Activated CD4-positive, alpha-beta memory T cell treated with anti-CD3 and anti-CD28 coated beads, Interleukin-2, amount 10 ng/mL, durations not matched to agents 7 days and 5 days (primary cell): ENCODE data around the gene DTNB. TPM values are rescaled to one million over a fixed set of nuclear protein-coding genes. Genes with fewer than 3 reads are reported as not detected.

Source experiments
- CTCF ChIA-PET: fragments of 350-600 bp; sonication (Branson Sonifier 250); formaldehyde crosslinking; loops from one replicate; lab custom pipeline; 2021; ENCODE audit warnings: antibody characterized with exemption, inconsistent platforms; lab: Charles Lee
- POLR2A ChIA-PET: fragments of 350-600 bp; sonication (Branson Sonifier 250); formaldehyde crosslinking; loops from one replicate; lab custom pipeline; 2021; ENCODE audit warnings: antibody characterized with exemption; lab: Charles Lee
- DNase-seq: peaks from one replicate; pipeline ENCODE4 v3.0.0-alpha.2; 2020
- H3K27ac Mint-ChIP-seq: one replicate; pipeline ENCODE4 v1.8.0; 2021; ENCODE audit warnings: mild to moderate bottlenecking, mixed read lengths
- H3K27me3 Mint-ChIP-seq: one replicate; pipeline ENCODE4 v1.8.0; 2021; ENCODE audit warnings: mixed read lengths
- H3K36me3 Mint-ChIP-seq: one replicate; pipeline ENCODE4 v1.8.0; 2021; ENCODE audit warnings: low read depth, mixed read lengths
- H3K4me1 Mint-ChIP-seq: one replicate; pipeline ENCODE4 v1.8.0; 2021; ENCODE audit warnings: mixed read lengths
- H3K4me3 Mint-ChIP-seq: one replicate; pipeline ENCODE4 v1.8.0; 2021; ENCODE audit warnings: mild to moderate bottlenecking, mixed read lengths
- H3K9me3 Mint-ChIP-seq: one replicate; pipeline ENCODE4 v1.8.0; 2021; ENCODE audit warnings: mixed read lengths
- total RNA-seq, 2 experiments: library from RNA; stranded (reverse); gene quantifications; one replicate each; pipeline ENCODE4 v1.2.3, GENCODE V29; 2021

DTNB gene
- total RNA-seq, 2 experiments from 2014 or later = 27.0 to 29.8 TPM

GRCh38 chr2:25699216-25699615 lies 25.8 kb upstream of the DTNB start:
- no peak for DNase-seq
- no peaks in the 10 kb centered on the region for H3K9me3 Mint-ChIP-seq
- CTCF ChIA-PET = interaction anchor here (0.6 to 5.0 kb wide), 21 partner anchors 8 to 445 kb away, joined by 3 to 81 read pairs (median 4); partner anchors contain the start of genes ASXL2 and DTNB
- no peak overlapping the region for H3K27ac Mint-ChIP-seq
- H3K27me3 Mint-ChIP-seq = no peaks in the 10 kb centered on the region
- H3K4me1 Mint-ChIP-seq = peaks cover 4% of the 10 kb centered on the region
- H3K36me3 Mint-ChIP-seq = no peaks in the 10 kb centered on the region
- no peak overlapping the region for H3K4me3 Mint-ChIP-seq
- POLR2A ChIA-PET = interaction anchor here (0.8 to 2.4 kb wide), 5 partner anchors 9 to 92 kb away, joined by 3 to 13 read pairs (median 4); partner anchors contain the start of gene DTNB

- Mint-ChIP-seq H3K27ac (no peak overlapping the region), H3K36me3 (no peaks in the 10 kb centered on the region), H3K4me1 (peaks cover 4% of the 10 kb centered on the region), H3K27me3 (no peaks in the 10 kb centered on the region), H3K4me3 (no peak overlapping the region), H3K9me3 (no peaks in the 10 kb centered on the region)
- DNase-seq = peak; percentile 31
- ChIA-PET POLR2A (interaction anchor here (1.1 to 2.4 kb wide), 4 partner anchors 9 to 91 kb away, joined by 3 to 13 read pairs (median 8); partner anchors contain the start of gene DTNB), CTCF (interaction anchor here (0.6 to 5.0 kb wide), 16 partner anchors 10 to 446 kb away, joined by 3 to 81 read pairs (median 4); partner anchors contain the start of genes ASXL2 and DTNB)
These were observed 25.4 kb upstream of the DTNB start for GRCh38 chr2:25698752-25699151.

GRCh38 chr2:25697559-25698341 lies 24.4 kb upstream of the DTNB start:
- Mint-ChIP-seq H3K27me3 (no peaks in the 10 kb centered on the region), H3K4me1 (peaks cover 3% of the 10 kb centered on the region), H3K9me3 (no peaks in the 10 kb centered on the region), H3K27ac (no peak overlapping the region), H3K4me3 (no peak overlapping the region), H3K36me3 (no peaks in the 10 kb centered on the region)
- ChIA-PET CTCF (interaction anchor here (0.6 to 5.0 kb wide), 8 partner anchors 11 to 447 kb away, joined by 3 to 81 read pairs (median 4); no protein-coding TSS in a partner anchor), POLR2A (interaction anchor here (1.1 to 2.4 kb wide), 2 partner anchors 10 to 24 kb away, joined by 3 to 11 read pairs; partner anchors contain the start of gene DTNB)
- DNase-seq = no peak

- Mint-ChIP-seq H3K27ac (no peak overlapping the region), H3K4me3 (no peak overlapping the region), H3K4me1 (no peaks in the 10 kb centered on the region), H3K9me3 (no peaks in the 10 kb centered on the region), H3K27me3 (peaks cover 2% of the 10 kb centered on the region), H3K36me3 (no peaks in the 10 kb centered on the region)
- no peak for DNase-seq
- ChIA-PET POLR2A (no interaction called here), CTCF (interaction anchor here (1.2 kb wide), 1 partner anchor 85 kb away, joined by 5 read pairs; no protein-coding TSS in a partner anchor)
These were observed 19.5 kb upstream of the DTNB start for GRCh38 chr2:25692737-25693445.

GRCh38 chr2:25692143-25692542 lies 18.8 kb upstream of the DTNB start:
- no peaks in the 10 kb centered on the region for H3K36me3 Mint-ChIP-seq
- ChIA-PET CTCF (interaction anchor here (1.2 to 1.9 kb wide), 2 partner anchors 9 to 84 kb away, joined by 5 to 21 read pairs; no protein-coding TSS in a partner anchor), POLR2A (no interaction called here)
- no peak for DNase-seq
- H3K4me3 Mint-ChIP-seq = no peak overlapping the region
- H3K27me3 Mint-ChIP-seq = peaks cover 5% of the 10 kb centered on the region
- H3K4me1 Mint-ChIP-seq = no peaks in the 10 kb centered on the region
- H3K27ac Mint-ChIP-seq = no peak overlapping the region
- no peaks in the 10 kb centered on the region for H3K9me3 Mint-ChIP-seq

GRCh38 chr2:25690058-25690457 lies 16.7 kb upstream of the DTNB start:
- no peak overlapping the region for H3K4me3 Mint-ChIP-seq
- ChIA-PET CTCF (interaction anchor here (1.3 kb wide), 1 partner anchor 10 kb away, joined by 4 read pairs; no protein-coding TSS in a partner anchor), POLR2A (no interaction called here)
- H3K4me1 Mint-ChIP-seq = no peaks in the 10 kb centered on the region
- peaks cover 6% of the 10 kb centered on the region for H3K27me3 Mint-ChIP-seq
- H3K27ac Mint-ChIP-seq = no peak overlapping the region
- H3K36me3 Mint-ChIP-seq = no peaks in the 10 kb centered on the region
- DNase-seq = no peak
- no peaks in the 10 kb centered on the region for H3K9me3 Mint-ChIP-seq

- H3K4me3 Mint-ChIP-seq = no peak overlapping the region
- H3K4me1 Mint-ChIP-seq = no peaks in the 10 kb centered on the region
- ChIA-PET CTCF (interaction anchor here (0.7 kb wide), 1 partner anchor 125 kb away, joined by 4 read pairs; no protein-coding TSS in a partner anchor), POLR2A (no interaction called here)
- H3K9me3 Mint-ChIP-seq = no peaks in the 10 kb centered on the region
- DNase-seq = no peak
- H3K27me3 Mint-ChIP-seq = peaks cover 14% of the 10 kb centered on the region
- no peaks in the 10 kb centered on the region for H3K36me3 Mint-ChIP-seq
- no peak overlapping the region for H3K27ac Mint-ChIP-seq
These were observed 14.9 kb upstream of the DTNB start for GRCh38 chr2:25688236-25688635.

- POLR2A ChIA-PET = no interaction called here
- CTCF ChIA-PET = interaction anchor here (0.8 to 1.2 kb wide), 2 partner anchors 11 to 79 kb away, joined by 3 to 5 read pairs; no protein-coding TSS in a partner anchor
- Mint-ChIP-seq H3K27ac (no peak overlapping the region), H3K9me3 (no peaks in the 10 kb centered on the region), H3K4me1 (no peaks in the 10 kb centered on the region), H3K27me3 (peaks cover 14% of the 10 kb centered on the region), H3K4me3 (no peak overlapping the region), H3K36me3 (no peaks in the 10 kb centered on the region)
- DNase-seq = no peak
These were observed 12.4 kb upstream of the DTNB start for GRCh38 chr2:25685741-25686140.

- CTCF ChIA-PET = interaction anchor here (0.8 kb wide), 1 partner anchor 78 kb away, joined by 3 read pairs; no protein-coding TSS in a partner anchor
- no peak for DNase-seq
- POLR2A ChIA-PET = no interaction called here
These were observed 11.4 kb upstream of the DTNB start for GRCh38 chr2:25684577-25685473.

GRCh38 chr2:25682082-25682481 lies 8.7 kb upstream of the DTNB start:
- Mint-ChIP-seq H3K36me3 (no peaks in the 10 kb centered on the region), H3K4me1 (no peaks in the 10 kb centered on the region), H3K9me3 (no peaks in the 10 kb centered on the region), H3K27me3 (peaks cover 10% of the 10 kb centered on the region), H3K4me3 (no peak overlapping the region), H3K27ac (no peak overlapping the region)
- ChIA-PET CTCF (no interaction called here), POLR2A (no interaction called here)
- no peak for DNase-seq

More at GRCh38 chr2:25684577-25685473, 11.4 kb upstream of the DTNB start:
- Mint-ChIP-seq H3K4me1 (no peaks in the 10 kb centered on the region), H3K27ac (no peak overlapping the region), H3K4me3 (no peak overlapping the region), H3K36me3 (no peaks in the 10 kb centered on the region), H3K27me3 (peaks cover 13% of the 10 kb centered on the region), H3K9me3 (no peaks in the 10 kb centered on the region)

GRCh38 chr2:25677877-25678276 lies 4.5 kb upstream of the DTNB start:
- ChIA-PET POLR2A (no interaction called here), CTCF (no interaction called here)
- Mint-ChIP-seq H3K36me3 (no peaks in the 10 kb centered on the region), H3K4me3 (no peak overlapping the region), H3K4me1 (peaks cover 15% of the 10 kb centered on the region), H3K27me3 (peaks cover 15% of the 10 kb centered on the region), H3K27ac (no peak overlapping the region), H3K9me3 (no peaks in the 10 kb centered on the region)
- no peak for DNase-seq

GRCh38 chr2:25674077-25674362 lies 643 bp upstream of the DTNB start:
- ChIA-PET CTCF (interaction anchor here (1.2 to 2.1 kb wide), 4 partner anchors 12 to 67 kb away, joined by 3 to 8 read pairs (median 6); no protein-coding TSS in a partner anchor), POLR2A (interaction anchor here (0.8 to 2.8 kb wide), 9 partner anchors 15 to 510 kb away, joined by 3 to 11 read pairs (median 4); partner anchors contain the start of gene ASXL2)
- no peak for DNase-seq
- Mint-ChIP-seq H3K27ac (peak overlapping the region; percentile 61), H3K4me1 (peaks cover 31% of the 10 kb centered on the region), H3K4me3 (peak overlapping the region; percentile 82), H3K36me3 (no peaks in the 10 kb centered on the region), H3K27me3 (peaks cover 13% of the 10 kb centered on the region), H3K9me3 (no peaks in the 10 kb centered on the region)
